Subcutaneous adipose tissue (tissue), 4 donors: ENCODE data around the gene ADIG. TPM values are rescaled to one million over a fixed set of nuclear protein-coding genes. Genes with fewer than 3 reads are reported as not detected.

Experiments used
- total RNA-seq, 4 donors: library from RNA; depleted of rRNA; stranded (reverse); fragments of >200 nt; gene quantifications; one replicate each; pipeline ENCODE4 v1.1.0, GENCODE V29; 2016
- TF ChIP-seq, protein P1 (sequence below): fragments of 450-650 bp; IDR thresholded peaks from one replicate; pipeline ENCODE4 v1.5.1; 2016; ENCODE audit warnings: low read depth, mild to moderate bottlenecking, control low read depth, antibody characterized with exemption, moderate library complexity

Gene ADIG
- total RNA-seq, 4 donors from 2014 or later, result not detected

DNA sequence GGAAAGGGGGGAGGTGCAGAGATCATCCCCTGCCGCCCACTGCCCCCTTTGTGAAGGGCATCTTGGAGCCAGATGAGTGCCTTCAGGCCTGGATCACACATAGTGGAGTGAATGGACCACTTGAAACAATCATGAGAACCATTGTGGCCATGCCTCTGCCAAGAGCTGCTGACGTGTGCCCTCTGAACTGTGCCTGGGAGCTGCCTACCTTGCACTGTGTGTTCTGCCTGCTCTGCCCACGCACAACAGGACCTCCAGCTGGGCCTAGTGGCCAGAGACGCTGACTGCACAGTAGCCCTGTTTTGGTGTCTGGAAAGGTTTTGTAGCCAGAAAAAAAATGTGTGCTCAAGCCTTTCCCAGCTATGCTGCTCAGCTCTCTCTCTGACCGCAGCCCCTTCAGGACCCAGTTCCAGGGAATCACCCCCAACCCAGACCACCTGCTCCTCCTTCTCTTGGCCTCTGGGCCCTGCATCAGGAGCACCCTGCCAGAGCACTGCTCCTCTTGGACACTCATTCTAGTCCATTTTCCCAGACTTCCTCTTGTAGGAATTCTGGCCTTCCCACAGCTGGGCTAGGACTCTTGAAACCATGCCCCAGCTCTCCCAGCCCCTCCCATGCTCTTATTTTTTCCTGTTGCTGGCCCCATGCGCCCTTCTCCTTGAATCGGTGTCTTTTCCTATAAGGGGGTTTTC is 1.6 kb upstream of the ADIG start:
- TF ChIP-seq, protein P1, sequence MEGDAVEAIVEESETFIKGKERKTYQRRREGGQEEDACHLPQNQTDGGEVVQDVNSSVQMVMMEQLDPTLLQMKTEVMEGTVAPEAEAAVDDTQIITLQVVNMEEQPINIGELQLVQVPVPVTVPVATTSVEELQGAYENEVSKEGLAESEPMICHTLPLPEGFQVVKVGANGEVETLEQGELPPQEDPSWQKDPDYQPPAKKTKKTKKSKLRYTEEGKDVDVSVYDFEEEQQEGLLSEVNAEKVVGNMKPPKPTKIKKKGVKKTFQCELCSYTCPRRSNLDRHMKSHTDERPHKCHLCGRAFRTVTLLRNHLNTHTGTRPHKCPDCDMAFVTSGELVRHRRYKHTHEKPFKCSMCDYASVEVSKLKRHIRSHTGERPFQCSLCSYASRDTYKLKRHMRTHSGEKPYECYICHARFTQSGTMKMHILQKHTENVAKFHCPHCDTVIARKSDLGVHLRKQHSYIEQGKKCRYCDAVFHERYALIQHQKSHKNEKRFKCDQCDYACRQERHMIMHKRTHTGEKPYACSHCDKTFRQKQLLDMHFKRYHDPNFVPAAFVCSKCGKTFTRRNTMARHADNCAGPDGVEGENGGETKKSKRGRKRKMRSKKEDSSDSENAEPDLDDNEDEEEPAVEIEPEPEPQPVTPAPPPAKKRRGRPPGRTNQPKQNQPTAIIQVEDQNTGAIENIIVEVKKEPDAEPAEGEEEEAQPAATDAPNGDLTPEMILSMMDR, result no peak

DNA sequence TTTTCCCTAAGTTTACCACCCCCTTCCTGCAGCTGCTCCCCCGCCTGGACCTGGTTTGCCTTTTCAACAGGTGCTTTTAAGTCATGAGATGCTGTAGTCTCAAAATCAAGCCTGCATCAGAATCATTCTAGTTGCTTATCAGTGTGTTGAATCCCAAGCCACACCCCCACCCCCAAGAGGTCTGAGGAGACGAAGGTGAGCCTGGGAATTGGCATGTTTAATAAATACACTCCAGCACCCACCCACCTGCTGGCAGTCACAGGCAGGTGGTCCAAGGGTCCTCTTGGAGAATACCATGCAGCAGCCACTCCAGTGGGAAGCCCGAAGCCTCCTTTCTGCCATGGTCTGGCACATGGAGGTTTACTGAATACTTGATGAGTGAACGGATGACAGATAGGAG is 1.1 kb upstream of the ADIG start:
- TF ChIP-seq, protein P1, result no peak

DNA sequence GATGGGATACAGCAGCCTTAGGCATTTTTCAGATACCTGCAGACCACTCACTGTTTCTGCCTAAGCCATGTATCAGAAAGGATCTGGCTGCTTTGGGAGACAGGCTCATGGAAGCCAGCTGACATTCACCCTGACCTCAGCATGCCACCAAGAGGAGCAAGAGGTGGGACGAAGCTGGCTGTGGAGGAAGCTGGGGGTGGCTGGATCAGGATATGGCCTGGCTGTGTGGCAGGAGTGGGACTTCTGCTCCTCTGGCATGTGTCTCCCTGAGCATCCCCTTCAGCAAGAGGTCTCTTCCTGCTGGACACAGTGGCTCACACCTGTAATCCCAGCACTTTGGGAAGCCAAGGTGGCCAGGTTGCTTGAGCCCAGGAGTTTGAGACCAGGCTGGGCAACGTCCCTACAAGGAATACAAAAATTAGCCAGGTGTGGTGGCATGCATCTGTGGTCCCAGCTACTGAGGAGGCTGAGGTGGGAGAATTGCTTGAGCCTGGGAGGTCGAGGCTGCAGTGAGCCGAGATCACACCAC is 897 bp downstream of the ADIG start:
- TF ChIP-seq, protein P1, result no peak

DNA sequence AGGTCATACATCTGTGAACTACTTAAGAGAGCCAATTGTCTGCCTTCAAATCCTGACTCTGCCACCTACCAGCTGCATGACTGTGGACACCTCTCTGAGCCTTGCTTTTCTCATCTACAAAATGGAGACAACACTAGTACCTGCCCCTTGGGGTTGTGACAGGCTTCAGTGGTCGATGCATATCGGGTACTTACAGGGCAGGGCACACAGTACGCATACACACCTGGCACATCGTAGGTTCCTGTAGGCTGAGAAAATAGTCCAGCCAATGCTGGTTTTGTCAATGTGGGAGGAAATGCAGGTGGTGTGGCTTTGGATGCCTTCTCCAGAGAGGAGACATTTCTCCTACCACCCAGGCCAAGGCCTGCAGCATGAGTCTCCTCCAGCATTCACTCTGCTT is 2.3 kb downstream of the ADIG start:
- TF ChIP-seq, protein P1, result no peak

DNA sequence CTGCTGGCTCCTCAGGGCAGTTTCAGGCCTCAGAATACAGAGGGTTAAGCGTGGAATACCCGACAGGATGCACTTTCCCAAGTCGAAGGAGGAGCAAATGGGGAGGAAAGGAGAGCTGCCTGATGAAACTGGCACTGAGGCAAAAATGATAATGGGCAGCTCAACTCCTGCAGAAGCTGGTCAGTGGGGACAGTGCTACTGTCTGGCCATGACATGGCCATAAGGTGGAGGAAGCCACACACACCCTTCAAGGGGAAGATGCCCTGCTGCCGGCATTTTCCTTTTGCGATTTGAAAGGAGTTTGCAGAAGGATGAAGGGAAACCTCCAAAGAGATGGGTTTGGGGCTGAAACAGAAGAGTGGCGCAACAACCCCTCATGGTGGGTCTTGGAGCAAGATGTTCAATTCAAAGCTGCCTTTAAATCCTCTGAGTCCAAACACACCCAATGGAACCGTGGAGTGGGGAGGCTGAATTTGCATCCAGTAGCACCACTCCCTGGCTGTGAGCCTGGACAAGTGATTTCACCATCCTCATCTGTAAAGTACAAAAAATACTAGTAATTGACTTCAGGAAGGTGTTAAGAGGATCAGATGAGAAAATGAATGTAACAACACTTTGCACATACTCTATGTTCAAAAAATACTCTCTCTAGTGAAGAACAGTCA is 3.2 kb downstream of the ADIG start:
- TF ChIP-seq, protein P1, result no peak

DNA sequence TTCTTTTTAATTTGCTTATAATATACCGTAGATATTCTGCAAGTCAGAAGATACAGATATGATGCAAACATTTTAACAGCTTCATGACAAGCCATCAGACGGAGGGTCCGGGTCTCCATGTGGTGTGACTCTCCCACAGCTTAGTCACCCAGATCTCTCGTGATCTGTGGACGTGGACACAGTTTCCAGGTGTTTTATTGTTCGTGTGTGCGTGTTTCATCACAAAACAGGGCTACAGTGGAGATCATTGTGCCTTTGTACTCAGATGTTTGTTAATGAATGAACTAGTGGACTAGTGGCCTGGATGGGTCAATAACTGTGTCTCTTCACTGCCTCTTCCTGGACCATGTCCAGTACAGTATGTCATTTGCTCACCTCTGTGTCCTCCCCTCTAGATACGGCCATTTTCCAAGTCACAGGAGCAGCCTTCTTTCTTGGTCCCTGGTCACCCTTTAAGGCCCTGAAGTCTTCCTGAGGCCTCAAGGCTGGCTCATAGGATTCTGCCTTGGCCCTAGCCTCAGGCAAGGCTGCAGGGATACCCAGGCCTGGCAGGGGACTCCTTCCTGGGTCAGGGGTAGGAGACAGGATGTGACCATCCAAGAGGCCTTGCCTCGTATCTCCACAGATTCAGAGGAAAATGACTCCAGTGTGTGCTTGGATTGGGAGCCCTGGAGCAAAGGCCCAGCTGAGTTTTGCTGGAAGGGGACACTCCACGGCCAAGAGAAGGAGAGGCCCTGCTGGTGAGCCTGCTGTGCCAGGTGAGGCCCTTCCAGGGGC is 4.6 kb downstream of the ADIG start:
- TF ChIP-seq, protein P1, result no peak

DNA sequence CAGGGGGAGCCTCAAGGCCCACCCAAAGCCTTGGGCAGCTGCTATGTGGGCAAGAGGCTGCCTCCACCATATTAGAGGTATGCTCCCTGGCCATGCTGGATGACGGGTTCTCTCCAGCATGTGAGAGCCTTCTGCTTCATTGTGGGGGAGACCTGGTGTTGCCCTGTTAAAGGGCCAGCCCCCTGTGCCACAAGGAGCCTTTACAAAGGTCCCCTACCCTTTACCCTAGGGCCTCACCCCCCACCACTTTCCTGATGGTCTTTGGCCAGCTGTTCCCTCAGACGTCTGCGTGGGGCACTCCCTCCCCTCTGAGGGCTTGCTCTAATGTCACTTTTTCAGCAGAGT is 5.2 kb downstream of the ADIG start:
- TF ChIP-seq, protein P1, result no peak
